Activated naive CD4-positive, alpha-beta T cell treated with anti-CD3 and anti-CD28 coated beads for 36 hours (primary cell): ENCODE data around the gene EEFSEC. TPM values are rescaled to one million over a fixed set of nuclear protein-coding genes. Genes with fewer than 3 reads are reported as not detected.

Experiments used
- CTCF ChIA-PET: fragments of 350-600 bp; sonication (Branson Sonifier 250); formaldehyde crosslinking; loops from one replicate; lab custom pipeline; 2021; ENCODE audit warnings: antibody characterized with exemption; lab: Charles Lee
- DNase-seq: peaks from one replicate; pipeline ENCODE4 v3.0.0-alpha.2; 2020
- H3K27ac Mint-ChIP-seq: one replicate; pipeline ENCODE4 v1.8.0; 2021; ENCODE audit warnings: mild to moderate bottlenecking, mixed read lengths
- H3K27me3 Mint-ChIP-seq: one replicate; pipeline ENCODE4 v1.8.0; 2021; ENCODE audit warnings: low read depth, mixed read lengths
- H3K36me3 Mint-ChIP-seq: one replicate; pipeline ENCODE4 v1.8.0; 2021; ENCODE audit warnings: low read depth, mixed read lengths
- H3K4me1 Mint-ChIP-seq: one replicate; pipeline ENCODE4 v1.8.0; 2021; ENCODE audit warnings: low read depth, mixed read lengths
- H3K4me3 Mint-ChIP-seq: one replicate; pipeline ENCODE4 v1.8.0; 2021; ENCODE audit warnings: mild to moderate bottlenecking, moderate library complexity, mixed read lengths
- H3K9me3 Mint-ChIP-seq: one replicate; pipeline ENCODE4 v1.8.0; 2021; ENCODE audit warnings: mixed read lengths
- intact Hi-C: fragments of 100-400 bp; cut with micrococcal nuclease; formaldehyde crosslinking; loops from one replicate; pipeline ENCODE4 v1.15.1; 2023
- total RNA-seq, 2 experiments: library from RNA; stranded (reverse); gene quantifications; one replicate each; pipeline ENCODE4 v1.2.3, GENCODE V29; 2021

Gene EEFSEC
- total RNA-seq, 2 experiments from 2014 or later = 11.0 to 11.6 TPM

- Mint-ChIP-seq H3K9me3 (no peaks in the 10 kb centered on the region), H3K4me3 (no peak overlapping the region), H3K27me3 (no peaks in the 10 kb centered on the region), H3K4me1 (peaks cover 5% of the 10 kb centered on the region), H3K27ac (no peak overlapping the region), H3K36me3 (peaks cover 6% of the 10 kb centered on the region)
- intact Hi-C loops = no loop called here
- DNase-seq = no peak
- CTCF ChIA-PET = no interaction called here
Observed at GRCh38 chr3:128376516-128376915, 223.2 kb downstream of the EEFSEC start.

- Mint-ChIP-seq H3K4me3 (no peak overlapping the region), H3K27ac (no peak overlapping the region), H3K9me3 (no peaks in the 10 kb centered on the region), H3K4me1 (peaks cover 5% of the 10 kb centered on the region), H3K36me3 (no peaks in the 10 kb centered on the region), H3K27me3 (no peaks in the 10 kb centered on the region)
- CTCF ChIA-PET = no interaction called here
- no peak for DNase-seq
- intact Hi-C loops = no loop called here
Observed at GRCh38 chr3:128378631-128379347, 225.5 kb downstream of the EEFSEC start.

- H3K36me3 Mint-ChIP-seq = no peaks in the 10 kb centered on the region
- no peak overlapping the region for H3K27ac Mint-ChIP-seq
- intact Hi-C loops = no loop called here
- no peaks in the 10 kb centered on the region for H3K9me3 Mint-ChIP-seq
- CTCF ChIA-PET = no interaction called here
- no peak for DNase-seq
- H3K27me3 Mint-ChIP-seq = no peaks in the 10 kb centered on the region
- no peak overlapping the region for H3K4me3 Mint-ChIP-seq
- peaks cover 5% of the 10 kb centered on the region for H3K4me1 Mint-ChIP-seq
Observed at GRCh38 chr3:128379367-128380160, 226.3 kb downstream of the EEFSEC start.

GRCh38 chr3:128380295-128380694 is 227.0 kb downstream of the EEFSEC start:
- Mint-ChIP-seq H3K4me3 (no peak overlapping the region), H3K27me3 (no peaks in the 10 kb centered on the region), H3K9me3 (no peaks in the 10 kb centered on the region), H3K27ac (no peak overlapping the region), H3K4me1 (peaks cover 5% of the 10 kb centered on the region), H3K36me3 (no peaks in the 10 kb centered on the region)
- intact Hi-C loops = no loop called here
- CTCF ChIA-PET = no interaction called here
- DNase-seq = no peak

GRCh38 chr3:128380719-128381118 is 227.4 kb downstream of the EEFSEC start:
- no peaks in the 10 kb centered on the region for H3K36me3 Mint-ChIP-seq
- no peak overlapping the region for H3K27ac Mint-ChIP-seq
- H3K4me1 Mint-ChIP-seq = peaks cover 5% of the 10 kb centered on the region
- H3K27me3 Mint-ChIP-seq = no peaks in the 10 kb centered on the region
- CTCF ChIA-PET = no interaction called here
- no peak for DNase-seq
- no peaks in the 10 kb centered on the region for H3K9me3 Mint-ChIP-seq
- intact Hi-C loops = no loop called here
- no peak overlapping the region for H3K4me3 Mint-ChIP-seq

- no peaks in the 10 kb centered on the region for H3K27me3 Mint-ChIP-seq
- H3K4me1 Mint-ChIP-seq = peaks cover 5% of the 10 kb centered on the region
- no peaks in the 10 kb centered on the region for H3K36me3 Mint-ChIP-seq
- H3K4me3 Mint-ChIP-seq = no peak overlapping the region
- intact Hi-C loops = no loop called here
- no peaks in the 10 kb centered on the region for H3K9me3 Mint-ChIP-seq
- DNase-seq = no peak
- H3K27ac Mint-ChIP-seq = peak overlapping the region; percentile 46
- CTCF ChIA-PET = no interaction called here
Observed at GRCh38 chr3:128381609-128382008, 228.3 kb downstream of the EEFSEC start.

- no peaks in the 10 kb centered on the region for H3K27me3 Mint-ChIP-seq
- intact Hi-C loops = no loop called here
- CTCF ChIA-PET = no interaction called here
- peaks cover 5% of the 10 kb centered on the region for H3K4me1 Mint-ChIP-seq
- no peaks in the 10 kb centered on the region for H3K36me3 Mint-ChIP-seq
- H3K27ac Mint-ChIP-seq = no peak overlapping the region
- no peak for DNase-seq
- H3K9me3 Mint-ChIP-seq = no peaks in the 10 kb centered on the region
- H3K4me3 Mint-ChIP-seq = no peak overlapping the region
Observed at GRCh38 chr3:128382221-128382807, 229.0 kb downstream of the EEFSEC start.

- Mint-ChIP-seq H3K9me3 (no peaks in the 10 kb centered on the region), H3K4me3 (no peak overlapping the region), H3K27ac (no peak overlapping the region), H3K27me3 (no peaks in the 10 kb centered on the region), H3K4me1 (peaks cover 5% of the 10 kb centered on the region), H3K36me3 (no peaks in the 10 kb centered on the region)
- intact Hi-C loops = no loop called here
- DNase-seq = peak; percentile 54
- CTCF ChIA-PET = no interaction called here
Observed at GRCh38 chr3:128383316-128384235, 230.3 kb downstream of the EEFSEC start.

- DNase-seq = no peak
- no peaks in the 10 kb centered on the region for H3K36me3 Mint-ChIP-seq
- peaks cover 5% of the 10 kb centered on the region for H3K4me1 Mint-ChIP-seq
- H3K27ac Mint-ChIP-seq = peak overlapping the region; percentile 9
- intact Hi-C loops = no loop called here
- H3K9me3 Mint-ChIP-seq = no peaks in the 10 kb centered on the region
- CTCF ChIA-PET = no interaction called here
- no peaks in the 10 kb centered on the region for H3K27me3 Mint-ChIP-seq
- no peak overlapping the region for H3K4me3 Mint-ChIP-seq
Observed at GRCh38 chr3:128385080-128385832, 232.0 kb downstream of the EEFSEC start.

- no peaks in the 10 kb centered on the region for H3K9me3 Mint-ChIP-seq
- no peak for DNase-seq
- intact Hi-C loops = no loop called here
Observed at GRCh38 chr3:128388932-128389331, 235.7 kb downstream of the EEFSEC start.

GRCh38 chr3:128390867-128391266 is 237.6 kb downstream of the EEFSEC start:
- intact Hi-C loops = no loop called here
- H3K4me3 Mint-ChIP-seq = no peak overlapping the region
- CTCF ChIA-PET = interaction anchor here (0.6 kb wide), 1 partner anchor 364 kb away, joined by 3 read pairs; no protein-coding TSS in a partner anchor
- H3K36me3 Mint-ChIP-seq = no peaks in the 10 kb centered on the region
- no peaks in the 10 kb centered on the region for H3K27me3 Mint-ChIP-seq
- H3K9me3 Mint-ChIP-seq = no peaks in the 10 kb centered on the region
- H3K4me1 Mint-ChIP-seq = no peaks in the 10 kb centered on the region
- H3K27ac Mint-ChIP-seq = no peak overlapping the region
- no peak for DNase-seq

More at GRCh38 chr3:128388932-128389331, 235.7 kb downstream of the EEFSEC start:
- no peak overlapping the region for H3K4me3 Mint-ChIP-seq
- H3K36me3 Mint-ChIP-seq = no peaks in the 10 kb centered on the region
- no peak overlapping the region for H3K27ac Mint-ChIP-seq
- CTCF ChIA-PET = no interaction called here
- H3K27me3 Mint-ChIP-seq = no peaks in the 10 kb centered on the region
- no peaks in the 10 kb centered on the region for H3K4me1 Mint-ChIP-seq
